Measurements from ENCODE around the gene TMEM132D. TPM values are rescaled to one million over a fixed set of nuclear protein-coding genes. Genes with fewer than 3 reads are reported as not detected.

Gene TMEM132D
- total RNA-seq, 2 donors from 2014 or later = not detected

- DNase-seq (ENCODE audit: low spot score) (no peak), ATAC-seq (ENCODE audit: insufficient number of reproducible peaks, low FRiP score, low read depth) (no peak)
- Histone ChIP-seq H3K4me3 (no peak overlapping the region), H3K36me3 (no peaks in the 10 kb centered on the region), H3K27ac (no peak overlapping the region), H3K9me3 (no peaks in the 10 kb centered on the region), H3K27me3 (replicated peaks; ENCODE audit: insufficient read depth) (no peaks in the 10 kb centered on the region), H3K4me1 (ENCODE audit: control insufficient read depth in 1 of 2, low read depth in 2 of 2) (no peaks in the 10 kb centered on the region)
- TF ChIP-seq, protein P1, sequence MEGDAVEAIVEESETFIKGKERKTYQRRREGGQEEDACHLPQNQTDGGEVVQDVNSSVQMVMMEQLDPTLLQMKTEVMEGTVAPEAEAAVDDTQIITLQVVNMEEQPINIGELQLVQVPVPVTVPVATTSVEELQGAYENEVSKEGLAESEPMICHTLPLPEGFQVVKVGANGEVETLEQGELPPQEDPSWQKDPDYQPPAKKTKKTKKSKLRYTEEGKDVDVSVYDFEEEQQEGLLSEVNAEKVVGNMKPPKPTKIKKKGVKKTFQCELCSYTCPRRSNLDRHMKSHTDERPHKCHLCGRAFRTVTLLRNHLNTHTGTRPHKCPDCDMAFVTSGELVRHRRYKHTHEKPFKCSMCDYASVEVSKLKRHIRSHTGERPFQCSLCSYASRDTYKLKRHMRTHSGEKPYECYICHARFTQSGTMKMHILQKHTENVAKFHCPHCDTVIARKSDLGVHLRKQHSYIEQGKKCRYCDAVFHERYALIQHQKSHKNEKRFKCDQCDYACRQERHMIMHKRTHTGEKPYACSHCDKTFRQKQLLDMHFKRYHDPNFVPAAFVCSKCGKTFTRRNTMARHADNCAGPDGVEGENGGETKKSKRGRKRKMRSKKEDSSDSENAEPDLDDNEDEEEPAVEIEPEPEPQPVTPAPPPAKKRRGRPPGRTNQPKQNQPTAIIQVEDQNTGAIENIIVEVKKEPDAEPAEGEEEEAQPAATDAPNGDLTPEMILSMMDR (IDR thresholded peaks at IDR 0.05) = no peak
These were observed 604.9 kb downstream of the TMEM132D start for GRCh38 chr12:129298921-129299320.

DNA sequence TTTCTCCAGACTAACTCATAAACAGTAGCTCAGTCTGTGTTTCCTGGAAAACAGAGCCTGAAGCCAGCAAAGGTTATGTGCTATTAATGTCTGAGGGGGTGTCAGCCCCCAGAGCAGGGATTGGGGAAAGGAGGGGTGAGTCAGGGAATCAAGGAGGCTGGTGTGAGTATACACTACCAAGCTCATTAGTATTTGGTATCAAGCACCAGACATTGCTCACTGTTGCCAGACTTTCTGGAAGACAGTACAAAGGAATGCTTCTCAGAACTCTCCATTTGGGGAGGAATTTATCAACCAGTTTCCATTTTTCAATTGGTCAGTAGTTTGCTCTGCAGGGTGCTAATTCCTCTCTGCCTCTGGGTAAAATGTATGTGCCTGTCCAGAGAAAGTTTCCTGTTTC lies 607.2 kb downstream of the TMEM132D start:
- Histone ChIP-seq H3K27me3 (replicated peaks; ENCODE audit: insufficient read depth) (no peaks in the 10 kb centered on the region), H3K36me3 (no peaks in the 10 kb centered on the region), H3K4me3 (no peak overlapping the region), H3K9me3 (no peaks in the 10 kb centered on the region), H3K27ac (no peak overlapping the region), H3K4me1 (ENCODE audit: control insufficient read depth in 1 of 2, low read depth in 2 of 2) (no peaks in the 10 kb centered on the region)
- DNase-seq (ENCODE audit: low spot score) = no peak
- TF ChIP-seq, protein P1 (IDR thresholded peaks at IDR 0.05) = no peak
- no peak for ATAC-seq (ENCODE audit: insufficient number of reproducible peaks, low FRiP score, low read depth)

- no peaks in the 10 kb centered on the region for H3K4me1 ChIP-seq (ENCODE audit: control insufficient read depth in 1 of 2, low read depth in 2 of 2)
- H3K27me3 ChIP-seq (replicated peaks; ENCODE audit: insufficient read depth) = no peaks in the 10 kb centered on the region
- H3K36me3 ChIP-seq = no peaks in the 10 kb centered on the region
- ATAC-seq (ENCODE audit: insufficient number of reproducible peaks, low FRiP score, low read depth) = no peak
- no peaks in the 10 kb centered on the region for H3K9me3 ChIP-seq
- no peak overlapping the region for H3K4me3 ChIP-seq
- TF ChIP-seq, protein P1 (IDR thresholded peaks at IDR 0.05) = no peak
- H3K27ac ChIP-seq = no peak overlapping the region
- DNase-seq (ENCODE audit: low spot score) = no peak
These were observed 609.0 kb downstream of the TMEM132D start for GRCh38 chr12:129294868-129295267.

GRCh38 chr12:129279771-129280170 lies 624.1 kb downstream of the TMEM132D start:
- no peak overlapping the region for H3K27ac ChIP-seq
- H3K9me3 ChIP-seq = no peaks in the 10 kb centered on the region
- ATAC-seq (ENCODE audit: insufficient number of reproducible peaks, low FRiP score, low read depth) (no peak), DNase-seq (ENCODE audit: low spot score) (no peak)
- no peak overlapping the region for H3K4me3 ChIP-seq
- H3K27me3 ChIP-seq (replicated peaks; ENCODE audit: insufficient read depth) = no peaks in the 10 kb centered on the region
- no peaks in the 10 kb centered on the region for H3K4me1 ChIP-seq (ENCODE audit: control insufficient read depth in 1 of 2, low read depth in 2 of 2)
- no peaks in the 10 kb centered on the region for H3K36me3 ChIP-seq
- TF ChIP-seq, protein P1 (IDR thresholded peaks at IDR 0.05) = no peak

GRCh38 chr12:129276361-129277060 lies 627.3 kb downstream of the TMEM132D start:
- Histone ChIP-seq H3K9me3 (no peaks in the 10 kb centered on the region), H3K27ac (no peak overlapping the region), H3K4me3 (no peak overlapping the region), H3K4me1 (ENCODE audit: control insufficient read depth in 1 of 2, low read depth in 2 of 2) (no peaks in the 10 kb centered on the region), H3K27me3 (replicated peaks; ENCODE audit: insufficient read depth) (no peaks in the 10 kb centered on the region), H3K36me3 (no peaks in the 10 kb centered on the region)
- ATAC-seq (ENCODE audit: insufficient number of reproducible peaks, low FRiP score, low read depth) (no peak), DNase-seq (ENCODE audit: low spot score) (no peak)
- TF ChIP-seq, protein P1 (IDR thresholded peaks at IDR 0.05) = no peak

All from thoracic aorta (tissue), 2 donors.